Breast epithelium (tissue), 4 donors: ENCODE measurements around the gene ZNF343. TPM values are rescaled to one million over a fixed set of nuclear protein-coding genes. Genes with fewer than 3 reads are reported as not detected.
"Not testable (repeated sequence)": the region's sequence is repeated elsewhere in the genome, so short reads cannot be mapped to it uniquely, and the experiment has no call there.

Source experiments
- DNase-seq, 2 donors: peaks; one replicate each; pipeline ENCODE4 v3.0.0-alpha.2; 2019; ENCODE audit warnings: low spot score in 2 of 2
- H3K27ac ChIP-seq, 2 donors: fragments of 200-600 bp; sonication (generic) in 1 of 2; one replicate each; pipeline ENCODE4 v1.5.1; 2016 to 2019; ENCODE audit warnings: mild to moderate bottlenecking in 1 of 2
- H3K27me3 ChIP-seq, 2 donors: fragments of 200-600 bp; sonication (generic) in 1 of 2; one replicate each; pipeline versions ENCODE4 v1.5.1 to v1.6.0; 2017 to 2019; ENCODE audit warnings: control low read depth in 1 of 2, mild to moderate bottlenecking in 1 of 2
- H3K36me3 ChIP-seq: fragments of 200-600 bp; one replicate; pipeline ENCODE4 v1.5.1; 2019
- H3K4me1 ChIP-seq, 2 donors: fragments of 200-600 bp; sonication (generic); one replicate each; pipeline ENCODE4 v1.5.1; 2016 to 2019; ENCODE audit warnings: control low read depth in 1 of 2
- H3K4me3 ChIP-seq, 3 donors: fragments of 200-600 bp; sonication (generic); 1 replicate in 2 of 3; 2 replicates in 1 of 3; pipeline ENCODE4 v1.5.1; 2016 to 2019; ENCODE audit warnings: mild to moderate bottlenecking in 3 of 3, moderate library complexity in 2 of 3
- H3K9me3 ChIP-seq, 2 donors: fragments of 200-600 bp; sonication (generic) in 1 of 2; one replicate each; pipeline ENCODE4 v1.5.1; 2016 to 2019; ENCODE audit warnings: control low read depth in 1 of 2
- CTCF ChIP-seq, 3 donors: fragments of 450-650 bp; IDR thresholded peaks; one replicate each; pipeline ENCODE4 v1.5.1; 2016 to 2017; ENCODE audit warnings: antibody characterized with exemption in 3 of 3, mild to moderate bottlenecking in 3 of 3, moderate library complexity in 3 of 3
- POLR2A ChIP-seq: fragments of 450-650 bp; IDR thresholded peaks from one replicate; pipeline ENCODE4 v1.6.1; 2016; ENCODE audit warnings: antibody characterized with exemption, mild to moderate bottlenecking, moderate library complexity
- POLR2AphosphoS5 ChIP-seq, 3 donors: sonication (generic); formaldehyde crosslinking; IDR thresholded peaks; one replicate each; pipeline ENCODE4 v1.6.1; 2017; ENCODE audit warnings: antibody characterized with exemption in 3 of 3
- intact Hi-C: fragments of 100-400 bp; cut with DNase I; formaldehyde crosslinking; loops from one replicate; pipeline ENCODE4 v1.15.1; 2023; ENCODE audit warnings: low total_unique reads
- total RNA-seq, 3 donors: library from RNA; depleted of rRNA; stranded (reverse); fragments of >200 nt; gene quantifications; one replicate each; pipeline ENCODE4 v1.1.0, GENCODE V29; 2016

ZNF343 gene
- total RNA-seq, 3 donors from 2014 or later: 8.8 to 18.4 (median 14.0) TPM

GRCh38 chr20:2509794-2510193 is 1.1 kb upstream of the ZNF343 start:
- no peaks in the 10 kb centered on the region for H3K27me3 ChIP-seq
- H3K4me3 ChIP-seq: peak overlapping the region in 2 of 3 donors; percentile 65 to 87
- H3K27ac ChIP-seq: no peak overlapping the region
- no peaks in the 10 kb centered on the region for H3K4me1 ChIP-seq
- no peak for DNase-seq
- TF ChIP-seq POLR2AphosphoS5 (IDR thresholded peaks at IDR 0.05) (no peak), POLR2A (no peak), CTCF (IDR thresholded peaks at IDR 0.05) (no peak)
- H3K36me3 ChIP-seq: no peaks in the 10 kb centered on the region
- intact Hi-C loops: no loop called here
- no peaks in the 10 kb centered on the region for H3K9me3 ChIP-seq

GRCh38 chr20:2509468-2509781 is 710 bp upstream of the ZNF343 start:
- TF ChIP-seq CTCF (IDR thresholded peaks at IDR 0.05): no peak
- TF ChIP-seq POLR2AphosphoS5 (IDR thresholded peaks at IDR 0.05): no peak
- no peak for TF ChIP-seq POLR2A
- no peaks in the 10 kb centered on the region for H3K4me1 ChIP-seq
- intact Hi-C loops: no loop called here
- H3K4me3 ChIP-seq: peak overlapping the region; percentile 65 to 87 (median 87)
- peak overlapping the region; percentile 88 to 91 for H3K27ac ChIP-seq
- no peaks in the 10 kb centered on the region for H3K27me3 ChIP-seq
- no peaks in the 10 kb centered on the region for H3K9me3 ChIP-seq
- no peak for DNase-seq
- no peaks in the 10 kb centered on the region for H3K36me3 ChIP-seq

GRCh38 chr20:2507875-2508630 is 662 bp downstream of the ZNF343 start:
- Histone ChIP-seq H3K27ac (peak overlapping the region; percentile 88 to 91), H3K9me3 (no peaks in the 10 kb centered on the region), H3K4me1 (no peaks in the 10 kb centered on the region), H3K4me3 (peak overlapping the region; percentile 65 to 87 (median 87)), H3K36me3 (no peaks in the 10 kb centered on the region), H3K27me3 (no peaks in the 10 kb centered on the region)
- intact Hi-C loops: no loop called here
- no peak for TF ChIP-seq POLR2AphosphoS5 (IDR thresholded peaks at IDR 0.05)
- no peak for TF ChIP-seq CTCF (IDR thresholded peaks at IDR 0.05)
- TF ChIP-seq POLR2A: no peak
- DNase-seq: peak in 1 of 2 donors; percentile 26

- Histone ChIP-seq H3K4me3 (peak overlapping the region; percentile 65 to 87 (median 87)), H3K9me3 (no peaks in the 10 kb centered on the region), H3K4me1 (no peaks in the 10 kb centered on the region), H3K36me3 (no peaks in the 10 kb centered on the region), H3K27ac (no peak overlapping the region), H3K27me3 (no peaks in the 10 kb centered on the region)
- intact Hi-C loops: no loop called here
- no peak for TF ChIP-seq POLR2AphosphoS5 (IDR thresholded peaks at IDR 0.05)
- no peak for TF ChIP-seq CTCF (IDR thresholded peaks at IDR 0.05)
- TF ChIP-seq POLR2A: no peak
- DNase-seq: no peak
These were observed 1.3 kb downstream of the ZNF343 start for GRCh38 chr20:2507464-2507863.

- intact Hi-C loops, H3K9me3 ChIP-seq, H3K4me1 ChIP-seq, H3K27me3 ChIP-seq, DNase-seq, H3K36me3 ChIP-seq, H3K27ac ChIP-seq, H3K4me3 ChIP-seq: not testable (repeated sequence)
These were observed 2.3 kb downstream of the ZNF343 start for GRCh38 chr20:2506426-2506825.

- H3K9me3 ChIP-seq, H3K27ac ChIP-seq, H3K4me1 ChIP-seq, intact Hi-C loops, H3K4me3 ChIP-seq, DNase-seq, H3K27me3 ChIP-seq, H3K36me3 ChIP-seq: not testable (repeated sequence)
These were observed 3.9 kb downstream of the ZNF343 start for GRCh38 chr20:2504803-2505202.

GRCh38 chr20:2502808-2503384 is 5.8 kb downstream of the ZNF343 start:
- DNase-seq, H3K4me1 ChIP-seq, intact Hi-C loops, H3K27me3 ChIP-seq, H3K27ac ChIP-seq, H3K9me3 ChIP-seq, H3K4me3 ChIP-seq, H3K36me3 ChIP-seq: not testable (repeated sequence)
